Loucy (cell line): Measurements from ENCODE around the gene CDH2.

Experiments
- EZH2phosphoT487 ChIP-seq: fragments of 200-600 bp; IDR thresholded peaks from 2 replicates; pipeline ENCODE4 v1.6.1; 2018; ENCODE audit warnings: antibody characterized with exemption, mild to moderate bottlenecking, moderate library complexity, borderline replicate concordance
- TF ChIP-seq, protein P1 (sequence below): fragments of 200-600 bp; sonication (generic); conservative IDR thresholded peaks from 2 replicates; pipeline ENCODE4 v1.5.1; 2014; ENCODE audit warnings: mild to moderate bottlenecking, antibody characterized with exemption, low read length

DNA sequence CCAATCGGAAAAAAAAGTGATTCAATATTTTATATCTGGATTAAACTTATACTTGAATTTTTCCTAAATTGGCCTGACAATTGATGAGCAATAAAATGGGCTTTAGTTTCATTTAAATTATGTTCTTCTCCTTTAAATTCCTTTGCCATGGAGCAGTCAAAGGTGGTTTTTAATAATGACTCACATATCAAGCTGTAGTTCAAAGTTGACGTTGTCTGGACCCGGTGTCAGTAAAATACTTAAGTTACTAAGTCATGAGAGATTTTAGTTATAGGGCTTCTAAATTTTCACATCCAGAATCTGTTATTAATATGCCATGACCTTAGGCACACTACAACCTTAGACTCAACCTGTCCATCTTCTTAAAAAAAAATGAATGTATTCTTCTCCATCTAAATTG lies 62.5 kb downstream of the CDH2 start:
- TF ChIP-seq, protein P1, sequence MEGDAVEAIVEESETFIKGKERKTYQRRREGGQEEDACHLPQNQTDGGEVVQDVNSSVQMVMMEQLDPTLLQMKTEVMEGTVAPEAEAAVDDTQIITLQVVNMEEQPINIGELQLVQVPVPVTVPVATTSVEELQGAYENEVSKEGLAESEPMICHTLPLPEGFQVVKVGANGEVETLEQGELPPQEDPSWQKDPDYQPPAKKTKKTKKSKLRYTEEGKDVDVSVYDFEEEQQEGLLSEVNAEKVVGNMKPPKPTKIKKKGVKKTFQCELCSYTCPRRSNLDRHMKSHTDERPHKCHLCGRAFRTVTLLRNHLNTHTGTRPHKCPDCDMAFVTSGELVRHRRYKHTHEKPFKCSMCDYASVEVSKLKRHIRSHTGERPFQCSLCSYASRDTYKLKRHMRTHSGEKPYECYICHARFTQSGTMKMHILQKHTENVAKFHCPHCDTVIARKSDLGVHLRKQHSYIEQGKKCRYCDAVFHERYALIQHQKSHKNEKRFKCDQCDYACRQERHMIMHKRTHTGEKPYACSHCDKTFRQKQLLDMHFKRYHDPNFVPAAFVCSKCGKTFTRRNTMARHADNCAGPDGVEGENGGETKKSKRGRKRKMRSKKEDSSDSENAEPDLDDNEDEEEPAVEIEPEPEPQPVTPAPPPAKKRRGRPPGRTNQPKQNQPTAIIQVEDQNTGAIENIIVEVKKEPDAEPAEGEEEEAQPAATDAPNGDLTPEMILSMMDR: no peak
- no peak for TF ChIP-seq EZH2phosphoT487
